ENCODE data around the gene UBE3B.
"Not testable (repeated sequence)": the region's sequence is repeated elsewhere in the genome, so short reads cannot be mapped to it uniquely, and the experiment has no call there.

Gene UBE3B

DNA sequence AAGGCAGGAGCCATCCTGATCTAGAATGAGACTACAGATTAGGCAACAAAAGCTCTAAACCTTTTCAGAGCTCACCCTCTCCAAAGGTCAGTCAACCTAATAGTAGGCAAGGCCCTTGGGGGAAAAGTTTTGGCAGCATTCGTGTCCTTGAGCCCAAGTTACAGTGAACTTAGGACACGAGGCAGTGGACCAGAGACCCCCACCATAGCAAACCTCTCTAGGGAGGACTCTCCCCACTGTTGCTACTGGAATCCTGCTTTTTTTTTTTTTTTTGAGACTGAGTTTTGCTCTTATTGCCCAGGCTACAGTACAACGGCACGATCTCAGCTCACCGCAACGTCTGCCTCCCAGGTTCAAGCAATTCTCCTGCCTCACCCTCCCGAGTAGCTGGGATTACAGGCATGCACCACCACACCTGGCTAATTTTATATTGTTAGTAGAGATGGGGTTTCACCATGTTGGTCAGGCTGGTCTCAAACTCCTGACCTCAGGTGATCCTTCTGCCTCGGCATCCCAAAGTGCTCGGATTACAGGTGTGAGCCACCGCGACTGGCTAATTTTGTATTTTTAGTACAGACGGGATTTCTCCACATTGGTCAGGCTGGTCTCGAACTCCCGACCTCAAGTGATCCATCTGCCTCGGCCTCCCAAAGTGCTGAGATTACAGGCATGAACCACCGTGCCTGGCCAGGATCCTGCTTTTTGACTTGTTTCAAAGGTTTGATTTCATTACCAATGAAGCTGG lies 3.7 kb upstream of the UBE3B start:
- DNase-seq (ENCODE audit: low read depth) = not testable (repeated sequence)

DNA sequence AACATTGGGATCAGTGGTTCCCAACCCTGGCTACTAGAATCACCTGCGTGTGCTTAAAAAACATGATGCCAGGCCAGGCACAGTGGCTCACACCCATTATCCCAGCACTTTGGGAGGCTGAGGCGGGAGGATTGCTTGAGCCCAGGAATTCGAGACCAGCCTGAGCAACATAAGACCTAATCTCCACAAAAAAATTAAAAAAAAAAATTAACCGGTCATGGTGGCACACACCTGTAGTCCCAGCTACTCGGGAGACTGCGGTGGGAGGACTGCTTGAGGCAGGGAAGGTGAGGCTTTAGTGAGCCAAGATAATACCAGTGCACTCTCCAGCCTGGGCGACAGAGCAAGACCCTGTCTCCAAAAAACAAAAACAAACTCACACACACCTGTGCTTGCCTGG lies 2.3 kb upstream of the UBE3B start:
- no peak for DNase-seq (ENCODE audit: low read depth)

DNA sequence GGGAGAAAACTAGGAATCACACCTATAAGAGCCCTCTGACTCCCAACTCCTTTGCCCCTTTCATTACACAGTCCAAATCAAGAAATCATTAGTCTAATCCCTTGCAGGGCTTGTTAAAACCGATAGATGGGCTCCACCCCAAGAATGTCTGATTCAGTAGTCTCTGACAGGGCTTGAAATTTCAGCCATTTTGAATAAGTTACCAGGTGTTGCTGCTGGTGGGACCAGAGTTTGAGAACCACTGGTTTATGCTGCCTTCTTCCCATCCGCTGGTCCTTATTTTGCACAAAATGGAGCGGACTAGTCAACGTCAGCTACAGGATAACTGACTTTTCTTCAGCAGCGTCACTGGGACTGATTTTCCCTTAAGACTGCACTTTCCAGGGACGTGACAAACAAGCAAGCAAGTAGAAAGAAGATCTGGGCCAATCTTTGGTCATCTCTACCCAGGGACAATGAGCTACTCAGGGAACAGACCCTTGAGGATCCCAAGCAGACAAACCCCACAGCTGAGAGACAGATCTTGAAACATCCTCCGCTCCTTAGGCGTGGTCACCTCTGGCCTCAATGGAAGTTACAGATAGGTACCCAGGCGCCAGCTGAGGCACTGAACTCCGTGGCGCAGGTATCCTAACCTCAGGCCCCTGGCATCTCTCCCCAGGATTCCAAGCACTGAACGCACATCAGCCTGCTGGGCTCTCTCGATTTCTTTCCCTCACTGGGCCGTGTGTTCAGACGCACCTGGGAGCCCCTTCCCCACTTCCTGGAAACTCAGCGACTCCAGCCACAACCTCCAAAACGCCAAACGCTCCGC lies 1.2 kb upstream of the UBE3B start:
- DNase-seq (ENCODE audit: low read depth) = no peak

DNA sequence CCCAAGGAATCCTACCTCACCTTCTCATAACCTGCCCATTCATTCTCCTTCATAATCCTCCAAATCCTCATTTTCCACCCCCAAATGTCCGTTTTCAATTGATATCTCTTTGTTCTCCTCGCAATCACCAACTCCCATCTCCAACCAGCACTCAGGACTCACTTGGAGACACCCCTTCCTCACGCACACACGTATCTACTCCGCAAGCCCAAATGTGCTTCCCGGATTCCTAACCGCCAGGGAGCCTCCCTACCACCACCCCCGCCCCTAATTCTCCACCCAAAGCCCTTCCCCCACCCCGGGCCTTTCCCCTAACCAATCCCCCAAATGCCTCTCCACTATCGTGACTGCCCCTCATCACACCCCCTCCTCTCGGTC lies 638 bp upstream of the UBE3B start:
- no peak for DNase-seq (ENCODE audit: low read depth)

DNA sequence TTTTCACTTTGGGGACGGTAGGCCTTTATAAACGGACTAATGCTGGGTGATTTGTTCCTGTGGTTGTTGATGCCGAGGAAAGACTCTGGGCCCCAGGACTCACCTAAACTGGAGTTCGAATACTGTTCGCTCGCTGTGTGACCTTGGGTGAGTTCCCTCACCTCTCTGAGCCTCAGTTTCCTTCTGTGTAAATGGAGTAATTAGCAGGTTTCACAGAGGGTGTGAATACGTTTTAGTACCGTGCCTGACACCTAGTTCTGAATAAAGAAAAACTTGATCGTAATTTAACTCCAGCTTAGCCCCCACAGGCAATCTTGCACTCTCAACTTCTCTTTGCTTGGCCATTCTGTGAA lies 505 bp downstream of the UBE3B start:
- DNase-seq (ENCODE audit: low read depth) = no peak

DNA sequence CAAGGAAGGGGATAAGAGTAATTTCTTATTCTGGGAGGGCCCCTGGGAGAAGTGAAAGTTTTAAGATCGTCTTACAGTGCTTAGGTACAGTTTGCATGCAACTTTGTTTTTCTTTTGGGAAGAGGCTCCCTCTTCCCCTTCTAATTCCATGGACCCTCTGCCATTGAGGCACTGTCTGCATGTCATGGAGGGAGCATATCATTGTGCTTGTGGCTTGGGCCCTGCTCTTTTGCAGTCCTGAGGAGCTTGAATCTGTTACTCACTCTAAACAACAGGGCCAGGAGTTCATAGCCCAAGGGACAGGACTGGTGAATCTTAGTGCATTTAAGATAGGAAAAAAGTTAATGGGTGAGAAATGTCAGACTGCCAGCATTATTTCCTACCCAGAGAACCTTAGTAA lies 2.3 kb downstream of the UBE3B start:
- DNase-seq (ENCODE audit: low read depth) = no peak

DNA sequence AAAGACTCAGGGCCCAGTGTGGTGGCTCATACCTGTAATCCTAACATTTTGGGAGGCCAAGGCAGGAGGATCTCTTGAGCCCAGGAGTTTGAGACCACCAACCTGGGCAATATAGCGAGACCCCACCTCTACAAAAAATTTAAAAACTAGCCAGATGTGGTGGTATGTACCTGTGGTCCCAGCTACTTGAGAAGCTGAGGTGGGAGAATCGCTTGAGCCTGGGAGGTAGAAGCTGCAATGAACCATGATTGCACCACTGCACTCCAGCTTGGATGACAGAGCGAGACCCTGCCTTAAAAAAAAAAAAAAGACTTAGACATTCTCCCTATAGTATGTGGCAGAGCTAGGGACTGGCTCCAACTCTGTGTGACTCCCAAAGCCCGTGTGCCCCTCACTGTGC lies 2.9 kb downstream of the UBE3B start:
- DNase-seq (ENCODE audit: low read depth) = no peak

DNA sequence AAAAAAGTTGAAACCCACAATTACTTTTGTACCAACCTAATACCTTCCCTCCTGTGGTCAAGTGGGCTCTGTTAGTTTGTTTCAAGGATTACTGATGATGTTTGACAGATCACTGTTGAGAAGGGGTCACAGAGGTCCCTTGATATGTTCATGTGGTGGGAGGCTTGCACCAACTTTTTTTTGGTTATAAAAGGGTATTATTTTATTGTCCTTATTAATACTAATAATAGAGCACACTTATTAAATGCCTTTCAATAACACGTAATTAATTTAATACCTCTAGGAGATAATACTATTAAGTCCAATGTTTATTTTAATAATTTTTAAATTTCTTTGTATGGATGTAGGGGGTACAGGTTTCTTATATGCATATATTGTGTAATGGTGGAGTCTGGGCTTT lies 4.4 kb downstream of the UBE3B start:
- no peak for DNase-seq (ENCODE audit: low read depth)

DNA sequence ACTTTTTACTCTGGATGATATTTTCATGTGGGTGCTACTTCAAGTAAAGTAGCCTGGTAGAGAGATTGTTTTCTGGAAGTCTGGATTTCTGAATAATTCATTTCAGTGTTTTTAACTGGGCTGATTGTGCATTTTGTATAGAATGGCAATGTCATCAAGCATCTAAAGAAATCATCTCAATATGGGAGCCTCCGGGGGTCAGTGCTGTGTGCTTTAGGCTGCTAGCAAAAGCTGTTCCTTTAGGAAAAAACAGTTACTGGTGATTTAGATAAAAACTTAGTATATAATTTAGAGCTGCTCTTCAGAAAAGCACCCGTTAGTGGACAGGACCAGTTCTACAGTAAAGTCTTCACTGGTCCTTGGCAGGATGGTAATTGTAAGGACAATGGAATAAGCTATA lies 5.1 kb downstream of the UBE3B start:
- DNase-seq (ENCODE audit: low read depth) = no peak

DNA sequence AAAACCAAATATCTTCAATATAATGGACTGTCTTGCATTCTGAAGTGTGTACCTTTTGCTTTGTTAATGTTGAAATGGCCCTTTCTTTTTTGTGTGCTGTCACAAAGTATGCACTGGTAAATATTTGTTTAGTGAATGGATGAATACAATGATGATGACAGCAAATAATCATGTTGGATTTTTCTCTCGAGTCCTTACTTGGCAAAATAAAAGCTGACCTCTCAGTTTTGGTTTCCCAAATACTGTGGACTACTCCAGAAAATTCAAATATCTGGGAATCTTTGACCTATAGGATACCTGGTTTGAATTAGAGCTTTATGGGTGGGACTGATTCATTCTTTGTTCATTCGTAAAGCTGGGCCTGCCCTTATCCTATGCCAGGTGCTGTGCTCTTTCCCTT lies 5.5 kb downstream of the UBE3B start:
- DNase-seq (ENCODE audit: low read depth) = no peak

DNA sequence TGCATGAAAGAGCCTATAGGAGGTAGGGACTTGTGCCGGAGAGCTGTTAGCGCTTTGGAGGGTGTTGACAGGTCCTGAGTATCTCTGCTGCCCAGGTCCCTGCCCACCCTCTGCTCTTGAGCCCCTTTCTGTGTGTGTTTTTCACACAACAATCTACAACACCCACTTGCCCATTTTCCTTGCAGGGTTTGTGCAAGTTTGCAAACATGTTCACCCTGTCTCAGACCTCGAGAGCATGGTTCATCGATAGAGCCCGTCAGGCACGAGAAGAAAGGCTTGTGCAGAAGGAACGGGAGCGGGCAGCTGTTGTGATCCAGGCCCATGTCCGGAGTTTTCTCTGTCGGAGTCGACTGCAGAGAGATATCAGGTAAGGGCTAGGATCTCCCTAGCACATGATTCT lies 5.9 kb downstream of the UBE3B start:
- DNase-seq (ENCODE audit: low read depth) = no peak

DNA sequence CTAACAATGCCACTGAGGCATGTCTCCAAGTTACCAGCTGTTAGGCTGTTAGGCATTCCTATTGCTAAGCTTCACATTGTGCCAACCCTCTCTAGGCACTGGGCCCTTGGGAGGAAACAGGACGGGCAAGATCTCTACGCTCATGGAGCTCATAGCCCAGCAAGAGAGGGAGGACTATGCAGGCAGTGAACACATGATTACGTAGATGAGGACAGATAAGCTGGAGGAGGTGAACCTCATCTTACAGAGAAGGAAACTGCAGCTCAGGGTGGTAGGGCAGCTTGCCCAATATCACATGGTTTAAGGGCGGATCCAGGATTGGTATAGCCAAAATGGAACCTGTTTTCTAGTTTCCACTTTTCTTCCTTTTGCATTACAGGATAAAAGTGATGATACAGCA lies 7.8 kb downstream of the UBE3B start:
- DNase-seq (ENCODE audit: low read depth) = no peak

DNA sequence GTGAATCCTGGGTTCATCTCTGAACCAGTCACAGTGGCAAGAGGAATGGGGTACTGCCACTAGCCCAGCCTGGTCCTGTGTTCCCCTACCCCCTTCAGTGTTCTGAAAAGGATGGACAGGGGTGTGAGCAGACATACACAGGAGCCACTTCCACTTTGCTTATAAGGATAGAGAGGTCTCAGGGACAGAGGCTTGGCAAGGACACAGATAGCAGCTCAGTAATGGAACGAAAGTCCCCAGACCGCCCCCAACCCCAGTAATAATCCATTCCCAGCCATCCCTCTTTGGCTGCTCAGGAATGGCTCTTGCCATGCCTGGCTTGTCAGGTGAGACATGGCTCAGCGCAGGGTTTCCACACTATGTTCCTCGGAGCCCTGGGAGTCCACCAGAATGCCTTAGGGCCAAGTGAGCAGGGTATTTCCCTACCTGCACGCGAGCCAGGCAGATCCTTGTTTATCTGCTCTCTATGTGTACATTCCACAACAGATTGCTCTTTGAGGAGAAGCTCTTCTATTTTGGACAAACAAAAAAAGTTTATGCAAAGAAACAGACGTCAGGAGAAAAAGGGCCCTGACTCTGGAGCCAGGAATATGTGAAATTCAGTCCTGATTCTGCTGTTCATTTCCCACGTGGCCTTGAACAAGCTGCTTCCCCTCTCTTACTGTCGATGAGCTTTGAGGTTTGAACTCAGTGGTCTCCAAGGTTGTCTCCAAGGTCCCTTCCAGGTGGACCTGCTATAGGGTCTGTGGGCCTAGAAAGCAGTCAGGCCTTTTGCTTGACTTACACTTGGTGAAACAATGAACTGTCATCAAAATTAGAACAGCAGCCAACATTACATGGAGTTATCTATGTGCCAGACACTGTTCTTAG lies 10.0 kb downstream of the UBE3B start:
- DNase-seq (ENCODE audit: low read depth) = no peak

DNA sequence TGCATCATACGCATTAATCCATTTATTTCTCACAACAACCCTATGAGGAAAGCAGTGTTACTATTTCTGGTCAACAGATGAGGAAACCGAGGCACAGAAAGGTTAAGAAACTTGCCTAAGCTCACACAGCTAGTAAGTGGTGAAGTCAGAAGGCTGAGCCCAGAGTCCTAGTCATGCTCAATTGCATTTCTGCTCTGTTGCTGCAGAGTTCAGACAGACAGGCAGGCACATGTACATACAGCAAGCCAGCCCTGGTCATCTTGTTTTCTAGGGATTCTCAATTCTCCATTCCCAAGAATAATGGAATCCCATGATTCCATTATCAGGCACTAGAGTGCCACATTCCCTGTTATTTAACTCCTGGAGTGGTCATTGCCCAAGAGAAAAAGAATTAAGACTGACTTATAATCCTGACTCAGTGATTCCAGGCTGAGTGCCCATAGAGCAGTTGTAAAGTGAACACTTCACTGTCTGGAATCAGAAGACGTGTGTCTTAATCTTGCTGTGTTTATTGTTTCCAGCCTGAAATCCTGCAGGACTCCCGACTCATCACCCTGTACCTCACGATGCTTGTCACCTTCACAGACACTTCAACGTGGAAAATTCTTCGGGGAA lies 10.7 kb downstream of the UBE3B start:
- DNase-seq (ENCODE audit: low read depth) = peak; percentile 18

DNA sequence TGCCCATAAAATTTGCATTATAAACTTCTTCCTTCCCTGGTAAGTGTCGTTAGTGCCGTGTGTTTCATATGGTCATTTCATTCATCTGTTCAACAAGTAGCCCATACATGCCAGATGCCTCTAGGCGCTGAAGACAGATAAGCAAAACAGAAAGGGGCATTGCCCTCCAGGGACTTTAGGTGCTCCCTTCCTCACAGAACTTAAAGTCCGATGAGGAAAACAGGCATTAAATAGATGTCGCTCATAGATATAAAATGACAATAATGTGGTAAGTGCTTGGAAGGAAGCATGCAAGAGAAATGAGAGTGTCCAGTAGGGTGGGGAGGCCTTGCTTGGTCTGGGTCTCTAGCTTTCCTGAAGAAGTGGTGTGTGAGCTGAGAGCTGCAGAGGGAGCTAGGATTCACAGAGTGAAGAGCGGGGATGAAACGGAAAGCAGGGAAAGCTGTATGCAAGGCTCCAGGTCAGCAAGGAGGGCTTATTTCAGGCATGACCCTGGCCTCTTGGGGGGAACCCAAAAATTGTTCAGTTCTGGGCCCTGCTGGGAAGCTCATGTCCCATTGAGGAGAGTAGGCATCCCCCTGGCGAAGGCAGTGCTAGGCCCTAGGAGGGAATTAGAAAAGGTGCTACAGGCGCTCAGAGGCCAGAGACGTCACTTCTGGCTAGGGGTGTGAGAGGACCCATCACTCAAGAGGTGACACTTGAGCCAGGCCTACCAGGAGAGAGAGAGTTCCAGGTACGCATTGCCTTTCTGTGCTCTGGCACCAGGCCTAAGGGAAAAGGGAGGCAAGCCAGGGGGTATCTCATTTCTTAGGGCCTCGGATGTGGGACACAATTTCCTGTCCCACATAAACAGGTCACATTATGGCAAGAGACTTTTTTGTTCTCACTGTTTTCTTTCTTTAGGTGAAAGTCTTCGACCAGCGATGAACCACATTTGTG lies 11.9 kb downstream of the UBE3B start:
- DNase-seq (ENCODE audit: low read depth) = no peak

DNA sequence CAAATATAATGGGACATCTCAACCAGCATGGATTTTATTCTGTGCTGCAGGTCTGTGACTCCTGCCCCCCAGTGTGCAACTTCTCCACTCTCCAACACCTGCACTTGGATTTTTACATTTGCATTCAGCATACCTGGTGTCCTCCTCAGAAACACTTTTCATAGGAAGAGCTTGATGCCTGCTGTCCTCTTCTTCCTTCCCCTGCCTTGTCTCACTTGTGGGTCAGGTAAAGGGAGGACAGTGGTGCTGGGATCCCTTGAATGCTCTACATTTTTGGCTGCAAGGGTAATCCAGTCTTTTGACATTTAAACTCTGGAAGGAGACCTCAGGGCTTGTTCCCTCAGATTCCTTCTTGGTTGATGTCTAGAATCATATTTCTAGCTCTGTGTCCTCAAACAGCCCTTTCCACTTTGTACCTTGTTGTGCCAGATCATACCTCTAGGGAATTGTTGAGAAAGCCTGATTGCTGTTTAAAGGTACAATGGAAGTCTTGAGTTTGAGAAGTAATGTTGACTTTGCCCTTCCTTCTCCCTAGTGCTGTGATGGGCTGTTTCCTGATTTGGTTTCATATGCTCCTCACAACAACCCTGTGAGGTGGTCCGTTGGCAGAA lies 12.6 kb downstream of the UBE3B start:
- DNase-seq (ENCODE audit: low read depth) = no peak

DNA sequence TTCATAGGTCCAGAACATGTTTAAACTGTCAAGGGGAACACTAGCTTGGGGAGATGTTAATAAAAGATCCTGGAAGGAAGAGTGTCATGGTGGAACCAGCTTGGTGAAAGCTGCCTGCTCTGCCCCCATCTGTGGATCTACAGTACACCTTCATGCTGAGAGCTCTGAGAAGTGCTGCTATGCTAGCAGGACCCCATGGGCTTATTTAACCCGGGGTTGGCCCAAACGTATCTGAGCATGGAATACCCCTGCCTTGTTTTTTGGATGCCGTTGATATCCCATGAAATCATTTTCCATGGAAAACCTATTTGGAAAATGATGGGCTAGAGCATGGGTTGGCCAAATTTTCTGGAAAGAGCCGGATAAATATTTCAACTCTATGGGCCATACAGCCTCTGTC lies 14.2 kb downstream of the UBE3B start:
- no peak for DNase-seq (ENCODE audit: low read depth)

DNA sequence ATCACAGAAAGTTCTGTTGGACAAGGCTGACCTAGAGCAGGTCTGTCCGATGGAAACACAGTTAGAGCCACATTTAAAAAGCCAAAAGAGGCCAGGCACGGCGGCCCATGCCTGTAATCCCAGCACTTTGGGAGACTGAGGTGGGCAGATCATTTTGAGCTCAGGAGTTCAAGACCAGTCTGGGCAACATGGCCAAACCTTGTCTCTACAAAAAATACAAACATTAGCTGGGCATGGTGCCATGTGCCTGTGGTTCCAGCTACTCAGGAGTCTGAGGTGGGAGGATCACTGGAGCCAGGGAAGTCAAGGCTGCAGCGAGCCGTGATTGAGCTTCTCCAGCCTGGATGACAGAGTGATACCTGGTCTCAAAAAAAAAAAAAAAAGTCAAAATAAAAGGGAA lies 14.9 kb downstream of the UBE3B start:
- no peak for DNase-seq (ENCODE audit: low read depth)

DNA sequence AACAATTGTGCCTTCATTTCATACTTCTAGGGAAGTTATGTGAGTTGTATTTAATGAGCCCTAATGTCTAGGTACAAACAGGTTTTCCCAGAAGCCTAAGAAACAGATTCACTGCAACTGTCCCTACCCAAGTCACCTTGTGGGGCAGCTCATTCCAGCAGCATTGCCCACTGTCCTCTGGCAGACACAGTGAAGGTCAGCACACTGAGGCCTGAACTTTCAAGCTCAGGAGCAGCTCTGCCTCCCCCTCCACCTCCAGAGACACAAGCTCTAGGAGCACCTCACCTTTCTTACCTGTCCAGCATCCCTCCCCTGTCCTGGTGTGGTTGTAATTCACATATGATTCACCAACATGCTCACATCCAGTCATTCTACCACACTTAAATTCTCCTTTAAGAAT lies 15.7 kb downstream of the UBE3B start:
- no peak for DNase-seq (ENCODE audit: low read depth)

DNA sequence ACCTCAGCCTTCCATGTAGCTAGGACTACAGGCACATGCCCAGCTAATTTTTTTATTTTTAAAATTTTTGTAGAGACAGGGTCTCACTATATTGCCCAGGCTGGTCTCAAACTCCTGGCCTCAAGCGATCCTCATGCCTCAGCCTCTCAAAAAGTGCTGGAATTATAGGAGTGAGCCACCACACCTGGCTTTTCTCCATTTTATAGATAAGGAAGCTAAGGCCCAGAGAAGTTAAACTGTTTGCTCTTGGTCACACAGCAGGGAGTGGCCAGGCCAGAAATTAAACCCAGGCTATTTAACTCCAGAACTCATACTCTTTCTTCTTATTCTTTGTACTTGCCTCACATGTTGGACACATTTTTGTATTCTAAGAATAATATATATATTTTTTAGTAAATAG lies 16.5 kb downstream of the UBE3B start:
- DNase-seq (ENCODE audit: low read depth) = no peak

DNA sequence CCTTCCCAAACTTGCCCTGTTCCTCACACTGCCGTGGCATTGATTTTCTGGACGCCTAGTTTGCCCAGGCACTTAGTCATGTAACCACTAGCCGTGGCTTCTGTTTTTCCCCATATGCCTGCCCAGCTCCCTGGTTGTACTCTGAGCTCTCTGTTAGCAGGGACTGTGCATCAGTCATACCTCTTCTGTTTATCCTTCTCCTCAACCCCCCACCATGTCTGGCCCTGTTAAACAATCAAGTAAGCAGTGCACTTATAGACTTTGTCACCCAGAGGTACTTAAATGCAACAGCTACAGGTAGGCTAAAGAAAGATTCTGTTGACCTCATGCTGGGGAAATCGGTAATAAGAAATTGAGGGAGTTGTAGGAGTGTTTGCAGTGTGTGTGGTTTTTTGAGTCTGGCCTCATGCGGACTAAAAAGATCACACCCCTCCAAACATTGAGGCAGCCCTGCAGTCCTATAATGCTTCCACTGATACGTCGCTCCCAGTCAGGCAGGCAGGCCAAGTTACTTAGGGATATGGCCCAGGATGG lies 17.0 kb downstream of the UBE3B start:
- no peak for DNase-seq (ENCODE audit: low read depth)

All from iris pigment epithelial cell (primary cell).